ENCODE results near the gene CASP7. TPM values are rescaled to one million over a fixed set of nuclear protein-coding genes. Genes with fewer than 3 reads are reported as not detected.
"Not testable (repeated sequence)": the region's sequence is repeated elsewhere in the genome, so short reads cannot be mapped to it uniquely, and the experiment has no call there.

CASP7 gene
- total and polyA plus RNA-seq, 10 of the 15 experiments (the other 5 are each of a cell fraction or from before 2014, with no cell fraction given) = 23.7 to 34.4 (median 28.7) TPM

GRCh38 chr10:113652456-113652855 is 27.3 kb upstream of the CASP7 start:
- not testable (repeated sequence) for H3K4me1 ChIP-seq (ENCODE audit: control insufficient read depth, insufficient read depth, low read length); FAIRE-seq

DNA sequence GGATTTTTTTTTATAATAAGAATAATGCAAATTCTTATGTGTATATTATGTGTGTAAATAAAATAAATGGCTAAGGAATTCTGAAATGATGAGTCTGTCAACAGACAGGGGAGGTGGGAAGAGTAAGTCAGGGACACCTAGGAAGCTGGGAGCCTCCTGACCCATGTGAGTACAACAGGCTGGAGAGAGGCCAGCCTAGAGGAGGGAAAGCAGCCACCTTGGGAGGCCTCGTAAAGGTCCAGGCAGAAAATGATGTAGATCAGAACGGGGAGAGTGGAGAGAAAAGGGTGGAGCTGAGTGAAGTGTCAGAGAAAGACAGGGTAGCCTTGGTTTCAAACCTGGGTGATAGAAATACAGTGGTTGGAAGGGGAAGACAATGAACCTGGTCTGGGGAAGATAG is 22.8 kb upstream of the CASP7 start:
- ChIA-PET POLR2A (no interaction called here), SMC1A (ENCODE audit: uncharacterized antibody, unreplicated experiment) (no interaction called here), RAD21 (ENCODE audit: unreplicated experiment) (no interaction called here), CTCF (no interaction called here)
- Histone ChIP-seq H3K27ac (ENCODE audit: control insufficient read depth, insufficient read depth) (no peak overlapping the region), H2AFZ (ENCODE audit: control insufficient read depth, low read depth, low read length) (no peak overlapping the region), H3K36me3 (ENCODE audit: control insufficient read depth in 2 of 2, insufficient read depth in 2 of 2, low read length in 1 of 2) (no peaks in the 10 kb centered on the region), H3K4me1 (ENCODE audit: control insufficient read depth, insufficient read depth, low read length) (no peaks in the 10 kb centered on the region), H3K9ac (ENCODE audit: control insufficient read depth, insufficient read depth, low read length) (no peak overlapping the region), H3K79me2 (ENCODE audit: control insufficient read depth, insufficient read depth, low read length) (no peaks in the 10 kb centered on the region), H3K9me3 (replicated peaks; ENCODE audit: control insufficient read depth, insufficient read depth, low read length) (no peaks in the 10 kb centered on the region), H3K27me3 (replicated peaks in 1 of 2; ENCODE audit: control insufficient read depth in 2 of 2, insufficient read depth in 2 of 2, low read length in 1 of 2) (no peaks in the 10 kb centered on the region; a peak in 1 of 4 replicates), H4K20me1 (ENCODE audit: control insufficient read depth, insufficient read depth) (no peaks in the 10 kb centered on the region), H3K4me2 (ENCODE audit: control insufficient read depth, insufficient read depth) (no peak overlapping the region), H3K4me3 (no peak overlapping the region)
- in situ Hi-C loops (cut with MboI) = no loop called here
- TF ChIP-seq ZSCAN29 (IDR thresholded peaks at IDR 0.05) = no peak
- TF ChIP-seq CBFB (IDR thresholded peaks at IDR 0.05; ENCODE audit: low read depth) = no peak
- no peak for TF ChIP-seq ZNF687 (IDR thresholded peaks at IDR 0.05)
- TF ChIP-seq NBN (IDR thresholded peaks at IDR 0.05) = no peak
- BruUV-seq (replicated peaks) = no TSS peak
- ATAC-seq (no peak), FAIRE-seq (no peak), DNase-seq (ENCODE audit: low read depth, low spot score) (no peak)
- 18% methylated on average over 2 of the region's 2 CpGs for WGBS (ENCODE audit: insufficient coverage, insufficient replicate concordance, low lambda C conversion rate, missing lambda C conversion rate)
- intact Hi-C loops (cut with micrococcal nuclease; ENCODE audit: unreplicated experiment) = no loop called here

More at GRCh38 chr10:113652456-113652855, 27.3 kb upstream of the CASP7 start:
- H3K4me2 ChIP-seq (ENCODE audit: control insufficient read depth, insufficient read depth); POLR2A ChIA-PET; RAD21 ChIA-PET (ENCODE audit: unreplicated experiment); H2AFZ ChIP-seq (ENCODE audit: control insufficient read depth, low read depth, low read length); DNase-seq (ENCODE audit: low read depth, low spot score); H3K27ac ChIP-seq (ENCODE audit: control insufficient read depth, insufficient read depth); CTCF ChIA-PET; BruUV-seq (replicated peaks); H3K27me3 ChIP-seq (replicated peaks in 1 of 2; ENCODE audit: control insufficient read depth in 2 of 2, insufficient read depth in 2 of 2, low read length in 1 of 2); H3K36me3 ChIP-seq (ENCODE audit: control insufficient read depth in 2 of 2, insufficient read depth in 2 of 2, low read length in 1 of 2); H3K79me2 ChIP-seq (ENCODE audit: control insufficient read depth, insufficient read depth, low read length); H3K4me3 ChIP-seq; intact Hi-C loops (cut with micrococcal nuclease; ENCODE audit: unreplicated experiment); H3K9ac ChIP-seq (ENCODE audit: control insufficient read depth, insufficient read depth, low read length); SMC1A ChIA-PET (ENCODE audit: uncharacterized antibody, unreplicated experiment); ATAC-seq; in situ Hi-C loops (cut with MboI); H4K20me1 ChIP-seq (ENCODE audit: control insufficient read depth, insufficient read depth); H3K9me3 ChIP-seq (replicated peaks; ENCODE audit: control insufficient read depth, insufficient read depth, low read length): not testable (repeated sequence)
- WGBS (ENCODE audit: insufficient coverage, insufficient replicate concordance, low lambda C conversion rate, missing lambda C conversion rate) = 53% methylated on average over 3 of the region's 3 CpGs
